ENCODE results near the gene SLC6A6.

Gene SLC6A6

DNA sequence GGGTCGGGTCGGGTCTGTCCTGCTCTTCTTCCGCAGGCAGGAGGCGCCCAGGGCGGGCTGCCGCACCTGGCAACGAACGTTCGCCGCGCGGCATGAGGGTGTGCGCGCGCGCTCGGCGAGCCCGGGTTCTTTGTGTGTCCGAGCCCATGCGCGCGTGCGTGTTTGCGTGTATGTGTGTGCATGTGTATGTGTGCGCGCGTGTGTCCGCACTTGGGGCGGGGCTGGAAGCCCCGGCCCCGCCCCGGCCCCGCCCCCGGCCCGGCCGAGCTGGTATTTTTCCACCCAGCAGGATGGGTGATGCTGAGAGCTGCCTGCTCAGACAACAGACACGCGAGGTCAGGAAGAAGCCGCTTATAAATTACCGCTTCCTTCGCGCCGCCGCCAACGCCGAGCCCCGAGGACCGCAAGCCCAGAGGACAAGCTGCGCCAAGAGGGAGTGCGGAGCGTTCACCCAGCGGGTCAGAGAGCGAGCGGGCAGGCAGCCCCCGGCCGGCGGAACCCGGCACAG is at the start of gene SLC6A6:
Gene SLC6A6, plus strand, starts transcription at position 303 of the 508 bp plus-strand sequence. CDS start 41,029 bp downstream, outside the sequence.
- peak; percentile 87 to 92 for DNase-seq (ENCODE audit: low read depth in 2 of 2)

DNA sequence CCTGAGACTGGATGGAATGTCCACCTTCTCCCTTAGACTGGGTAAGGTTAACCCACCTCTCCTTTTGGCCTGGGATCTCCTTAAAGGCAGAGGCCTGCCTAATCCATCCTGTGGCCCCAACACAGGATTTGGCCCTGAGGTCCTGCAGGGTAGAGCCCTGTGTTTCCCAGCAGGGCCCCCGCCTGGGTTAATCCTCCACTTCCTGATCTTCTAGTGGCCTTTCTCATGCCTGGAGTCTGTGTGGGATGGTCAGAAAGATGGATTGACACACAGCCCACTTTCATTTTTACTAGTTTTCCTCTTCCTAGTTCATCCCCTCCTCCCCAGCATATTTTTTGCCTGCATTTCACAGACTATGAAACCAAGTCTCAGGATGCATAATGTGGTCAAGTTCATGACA is 48.9 kb upstream of the SLC6A6 start:
- DNase-seq (ENCODE audit: low read depth in 2 of 2) = no peak

DNA sequence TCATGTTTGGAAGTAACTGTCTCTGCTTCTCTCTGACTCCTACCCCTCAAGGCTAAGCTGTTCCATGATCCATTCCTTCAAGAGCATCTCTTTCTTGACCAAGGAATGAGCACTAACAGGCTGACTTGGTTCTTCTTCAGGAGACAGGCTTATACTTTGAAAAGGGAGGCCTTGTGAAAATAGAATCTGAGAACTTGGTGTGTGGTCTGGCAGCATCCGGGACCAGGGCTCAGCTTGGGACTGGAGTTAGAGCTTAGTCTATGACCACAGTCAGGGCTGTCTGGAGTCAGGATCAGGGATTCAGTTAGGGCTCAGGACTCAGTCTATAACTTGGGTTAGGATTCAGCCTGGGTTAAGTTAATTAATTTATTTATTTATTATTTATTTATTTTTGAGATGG is 44.9 kb upstream of the SLC6A6 start:
- DNase-seq (ENCODE audit: low read depth in 2 of 2) = no peak

DNA sequence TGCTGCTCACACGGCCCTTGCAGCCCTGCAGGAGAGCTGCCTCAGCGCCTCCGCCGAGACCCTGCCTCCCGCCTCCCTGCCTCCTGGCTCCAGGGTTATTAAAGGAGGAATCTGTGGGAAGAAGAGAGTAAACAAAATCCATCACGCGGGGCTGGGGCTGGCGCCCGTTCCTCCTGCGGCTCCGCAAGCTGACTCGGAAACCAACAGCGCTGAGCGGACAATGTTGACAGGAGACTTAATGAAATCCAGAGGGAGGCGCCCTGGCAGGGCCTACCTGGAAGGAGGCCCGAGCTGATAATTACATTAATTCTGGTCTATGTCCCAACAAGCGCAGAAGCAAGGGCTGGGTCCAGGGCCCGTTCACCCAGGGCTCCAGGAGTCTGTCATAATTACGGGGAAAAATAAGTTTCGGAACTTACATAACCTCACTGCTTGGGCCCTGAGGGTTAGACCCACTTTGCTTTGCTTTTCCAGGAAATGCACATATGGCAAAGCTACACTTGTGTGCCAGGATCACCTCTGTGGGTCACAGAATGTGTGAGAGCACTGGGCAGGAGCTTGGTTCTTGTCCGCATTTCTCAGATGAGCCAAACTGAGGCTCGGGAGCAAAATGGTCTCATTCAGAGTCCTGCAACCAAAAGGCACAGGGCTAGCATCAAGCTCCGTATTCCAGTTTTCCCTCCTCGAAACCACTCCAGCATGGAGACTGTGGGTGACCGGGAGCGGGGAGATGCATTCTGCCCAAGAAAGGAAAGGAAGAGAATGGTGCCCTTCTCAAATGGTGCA is 43.8 kb upstream of the SLC6A6 start:
- no peak for DNase-seq (ENCODE audit: low read depth in 2 of 2)

DNA sequence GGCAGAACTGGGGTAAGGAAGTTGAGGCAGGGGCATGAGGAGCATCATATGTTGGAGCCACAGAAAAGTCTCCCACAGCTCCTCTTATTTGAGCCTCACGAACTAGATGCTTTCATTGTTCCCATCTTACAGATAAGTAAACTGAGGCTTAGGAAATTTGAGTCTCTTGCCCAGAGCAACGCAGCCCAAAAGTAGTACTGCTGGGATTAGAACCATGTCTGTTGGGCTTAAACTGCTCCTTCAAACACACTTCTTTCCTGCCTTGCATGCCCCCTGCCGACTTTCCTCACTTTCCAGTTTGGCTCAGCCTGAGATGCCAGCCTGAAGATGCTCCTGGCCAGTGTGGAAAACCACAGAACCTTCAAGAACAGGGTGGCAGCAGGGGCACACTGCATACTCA is 43.1 kb upstream of the SLC6A6 start:
- no peak for DNase-seq (ENCODE audit: low read depth in 2 of 2)

DNA sequence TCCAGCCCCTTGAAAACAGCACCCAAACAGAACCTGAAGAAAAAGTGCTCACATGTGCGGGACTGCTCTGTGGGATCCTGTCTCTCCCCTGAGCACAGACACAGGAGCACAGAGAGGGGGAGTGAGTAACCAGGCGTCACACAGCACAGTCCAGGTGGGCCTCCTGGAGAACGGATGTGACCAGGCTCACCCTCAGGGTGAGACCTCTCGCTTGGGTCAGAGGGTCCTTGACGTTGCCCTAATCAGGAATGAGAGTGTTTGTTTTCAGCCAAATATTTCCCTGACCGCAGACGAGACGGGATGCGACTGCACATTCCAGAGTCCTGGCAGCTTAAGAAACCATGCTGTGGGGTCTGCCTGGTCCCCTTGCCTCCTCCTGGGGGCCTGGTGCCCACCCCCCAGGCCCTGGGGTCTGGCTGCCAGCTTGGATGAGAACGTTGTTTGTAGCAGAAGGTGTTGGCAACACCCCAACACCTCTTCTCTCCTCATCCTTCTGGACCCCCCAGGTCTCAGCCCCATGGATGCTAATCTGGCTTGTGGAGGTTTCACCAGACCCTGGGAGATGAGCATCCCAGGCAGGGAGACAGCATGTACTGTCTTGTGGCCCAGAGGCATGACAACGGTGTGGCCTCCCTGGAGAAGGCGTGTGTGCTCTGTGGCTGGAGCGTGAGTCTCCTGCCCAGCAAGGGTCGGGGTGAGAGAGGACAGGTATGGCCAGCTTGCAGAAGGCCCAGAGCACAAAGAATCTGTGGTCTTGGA is 42.1 kb upstream of the SLC6A6 start:
- no peak for DNase-seq (ENCODE audit: low read depth in 2 of 2)

DNA sequence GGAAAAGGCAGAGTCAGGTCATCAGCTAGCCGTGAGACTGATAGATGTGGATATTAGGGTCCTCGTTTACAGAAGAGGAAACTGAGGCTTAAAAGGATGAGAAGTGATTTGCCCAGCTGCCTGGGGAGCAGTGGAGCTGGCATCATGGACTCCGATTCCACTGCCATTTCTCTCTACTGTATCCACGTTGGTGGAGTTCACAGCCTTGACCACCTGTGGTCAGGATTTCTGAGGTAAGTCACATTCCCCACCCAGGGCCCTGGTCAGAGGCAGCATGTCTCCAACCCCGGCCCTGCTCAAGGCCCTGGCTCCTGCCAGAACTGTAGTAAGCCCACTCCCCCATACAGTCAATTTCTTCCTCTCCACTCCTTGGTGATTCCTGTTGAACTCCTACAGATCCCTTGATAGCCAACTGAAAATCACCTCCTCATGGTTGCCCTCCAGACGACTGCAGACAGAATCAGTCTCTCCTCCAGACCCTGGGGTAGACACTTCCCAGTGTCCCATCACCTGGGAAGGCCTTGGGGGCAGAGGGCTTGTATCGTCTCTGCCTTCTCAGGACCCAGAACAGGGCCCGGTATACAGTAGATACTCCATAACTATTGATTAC is 41.2 kb upstream of the SLC6A6 start:
- no peak for DNase-seq (ENCODE audit: low read depth in 2 of 2)

DNA sequence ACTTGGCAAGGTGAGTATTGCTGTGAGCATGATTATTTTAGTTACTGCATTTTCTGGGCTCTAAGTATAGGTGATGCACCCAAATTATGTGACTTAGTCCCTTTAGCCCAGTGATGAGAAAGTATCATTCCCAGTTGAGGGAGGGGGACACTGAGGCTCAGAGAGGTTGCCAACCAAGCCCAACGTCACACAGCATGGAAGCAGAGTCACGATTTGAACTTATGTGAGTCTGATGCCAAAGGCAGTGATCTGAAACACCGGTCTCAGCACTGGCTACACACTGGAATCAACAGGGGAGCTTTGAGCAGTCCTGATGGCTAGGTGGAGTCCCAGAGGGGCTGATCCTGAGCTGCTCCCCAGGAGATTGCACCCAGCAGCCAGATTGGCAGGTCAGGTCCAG is 39.5 kb upstream of the SLC6A6 start:
- no peak for DNase-seq (ENCODE audit: low read depth in 2 of 2)

DNA sequence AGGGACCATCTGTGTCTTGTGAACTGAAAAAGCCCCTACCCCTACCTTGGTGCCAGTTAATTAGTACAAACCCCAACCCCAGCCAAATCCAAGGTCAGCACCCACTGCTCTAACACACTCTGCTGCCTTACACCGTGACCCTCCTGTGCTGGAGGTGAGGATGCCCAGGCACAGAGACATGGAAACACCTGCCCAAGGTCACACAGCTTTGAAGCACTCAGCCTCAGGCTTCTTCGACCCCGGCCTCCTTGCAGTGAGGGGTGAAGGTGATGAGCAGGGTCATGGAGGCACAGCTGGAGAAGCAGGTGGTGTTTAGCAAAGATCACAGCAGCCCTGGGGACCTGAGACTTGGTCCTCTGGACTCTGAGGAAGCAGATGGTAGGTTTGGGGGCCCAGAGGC is 39.0 kb upstream of the SLC6A6 start:
- DNase-seq (ENCODE audit: low read depth in 2 of 2) = no peak

DNA sequence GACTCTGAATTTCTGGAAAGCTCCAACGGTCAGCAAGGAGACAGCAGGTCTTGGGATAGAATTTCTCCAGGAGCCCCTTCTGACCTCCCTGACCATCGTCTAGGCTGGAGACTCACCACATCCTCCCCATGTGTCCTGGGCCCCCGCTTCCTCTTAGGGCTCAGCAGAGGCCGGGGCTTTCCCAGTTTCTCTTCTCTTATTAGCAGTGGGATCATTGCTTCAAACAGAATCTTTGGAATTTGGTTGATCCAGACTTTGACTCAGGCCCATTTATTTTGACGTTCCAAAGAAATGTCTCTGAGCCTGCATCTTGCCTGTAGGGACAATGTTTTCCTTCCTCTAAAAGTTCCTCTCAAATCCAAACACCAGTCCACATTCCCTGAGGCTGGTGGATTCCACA is 38.4 kb upstream of the SLC6A6 start:
- no peak for DNase-seq (ENCODE audit: low read depth in 2 of 2)

DNA sequence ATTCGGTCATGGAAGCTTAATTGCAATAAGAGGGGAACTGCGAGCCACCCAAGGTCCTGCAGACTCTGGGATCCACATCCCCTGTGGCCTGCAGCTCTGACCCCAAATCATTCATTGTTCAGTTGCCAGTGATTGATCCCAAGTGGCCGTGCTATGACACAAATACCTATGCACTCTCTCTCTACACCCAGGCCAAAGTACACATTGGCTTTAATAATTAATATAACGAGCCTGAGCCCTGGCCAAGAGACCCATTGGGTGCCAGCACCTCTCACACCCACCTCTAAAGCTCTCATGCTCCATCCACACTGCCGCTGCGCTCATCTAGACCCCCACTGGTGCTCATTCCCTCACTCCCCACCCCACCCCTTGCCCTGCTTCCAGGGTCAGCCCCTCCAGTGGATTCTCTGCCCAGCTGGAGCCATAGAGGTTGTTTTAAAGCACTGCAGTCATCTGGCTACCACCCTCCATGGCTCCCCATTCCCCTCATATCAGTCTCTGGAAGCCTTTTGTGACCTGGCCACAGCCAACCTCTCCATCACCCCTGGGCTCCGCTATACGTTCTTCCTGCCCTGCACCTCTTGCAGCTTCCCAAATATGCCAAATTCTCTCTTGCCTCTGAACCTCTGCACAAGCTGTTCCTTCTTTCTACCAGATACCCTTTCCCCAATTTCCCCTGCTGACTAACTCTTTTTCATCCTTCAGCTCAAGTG is 37.7 kb upstream of the SLC6A6 start:
- DNase-seq (ENCODE audit: low read depth in 2 of 2) = no peak

DNA sequence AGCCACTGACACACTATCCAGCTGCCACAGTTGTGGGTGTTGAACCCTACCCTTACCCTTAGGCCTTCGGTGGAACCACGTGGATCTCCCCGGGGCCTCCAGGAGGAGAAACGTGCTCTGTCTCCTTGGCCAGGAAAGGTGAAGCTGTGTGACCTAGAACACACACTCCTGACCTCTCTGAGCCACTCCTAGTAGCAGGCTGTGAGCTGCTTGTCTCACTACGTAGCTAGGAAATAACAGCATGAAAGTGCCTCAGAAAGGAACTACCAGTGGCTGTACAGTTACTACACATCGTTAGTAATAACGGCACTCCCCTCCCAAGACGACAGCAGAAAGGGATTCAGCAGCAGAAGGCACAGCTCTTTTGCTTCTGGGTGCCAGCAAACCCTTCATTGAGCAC is 36.2 kb upstream of the SLC6A6 start:
- no peak for DNase-seq (ENCODE audit: low read depth in 2 of 2)

DNA sequence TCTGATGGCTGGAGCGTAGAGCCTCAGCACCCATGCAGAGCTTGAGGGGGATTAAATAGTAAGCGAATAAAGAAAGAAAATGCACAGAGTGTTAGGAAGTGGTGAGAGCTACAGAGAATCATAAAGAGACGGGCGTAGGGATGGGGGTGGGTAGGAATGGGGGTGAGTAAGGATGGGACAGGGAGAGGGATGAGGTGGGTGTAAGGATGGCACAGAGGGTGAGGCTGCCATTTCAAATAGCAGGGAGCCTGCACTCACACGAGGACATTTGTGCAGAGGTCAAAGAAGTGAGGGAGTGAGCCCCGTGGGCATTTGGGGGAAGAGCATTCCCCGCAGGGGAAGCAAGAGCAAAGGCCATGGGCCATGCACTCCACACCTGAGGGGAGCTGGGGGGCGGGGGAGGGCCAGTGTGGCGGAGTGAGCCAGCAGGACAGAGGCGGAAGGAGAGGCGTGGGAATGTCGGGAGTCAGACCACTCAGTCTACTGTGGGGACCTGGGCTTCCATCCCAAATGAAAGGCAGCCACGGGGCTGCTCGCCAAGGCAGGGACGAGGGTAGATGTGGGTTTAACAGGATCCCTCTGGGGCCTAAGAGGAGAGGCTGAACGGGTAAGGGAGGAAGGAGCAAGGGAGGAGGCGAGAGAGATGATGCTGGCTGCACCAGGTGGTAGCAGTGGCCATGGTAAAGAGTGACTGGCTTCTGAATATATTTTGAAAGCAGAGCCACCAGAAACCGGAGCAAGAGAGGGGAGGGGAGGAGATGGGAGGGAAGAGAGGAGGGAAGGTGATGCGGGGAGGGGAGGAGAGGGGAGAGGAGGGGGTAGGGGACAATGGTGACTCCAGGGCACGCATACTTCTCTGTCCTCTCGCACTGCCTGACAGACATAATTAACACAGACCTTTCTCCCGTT is 35.2 kb upstream of the SLC6A6 start:
- no peak for DNase-seq (ENCODE audit: low read depth in 2 of 2)

DNA sequence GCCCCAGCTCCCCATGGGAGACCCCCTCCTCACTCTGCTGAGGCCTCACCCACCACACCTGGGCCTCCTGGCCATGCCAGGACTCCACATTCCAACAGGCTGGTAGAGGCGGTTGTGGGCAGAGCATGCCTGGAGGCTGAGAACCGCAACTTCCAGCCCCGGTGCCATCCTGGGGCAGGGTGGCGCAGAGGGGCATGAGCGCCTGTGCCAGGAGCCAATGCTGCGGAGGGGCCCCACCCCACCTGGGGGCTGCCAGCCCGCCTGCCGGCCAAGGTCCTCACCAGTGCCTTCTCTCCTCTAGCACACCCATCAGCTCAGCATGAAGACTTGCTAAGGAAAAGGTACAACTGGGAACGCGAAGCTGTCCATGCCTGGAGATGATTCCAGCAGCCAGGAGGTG is 34.3 kb upstream of the SLC6A6 start:
- no peak for DNase-seq (ENCODE audit: low read depth in 2 of 2)

DNA sequence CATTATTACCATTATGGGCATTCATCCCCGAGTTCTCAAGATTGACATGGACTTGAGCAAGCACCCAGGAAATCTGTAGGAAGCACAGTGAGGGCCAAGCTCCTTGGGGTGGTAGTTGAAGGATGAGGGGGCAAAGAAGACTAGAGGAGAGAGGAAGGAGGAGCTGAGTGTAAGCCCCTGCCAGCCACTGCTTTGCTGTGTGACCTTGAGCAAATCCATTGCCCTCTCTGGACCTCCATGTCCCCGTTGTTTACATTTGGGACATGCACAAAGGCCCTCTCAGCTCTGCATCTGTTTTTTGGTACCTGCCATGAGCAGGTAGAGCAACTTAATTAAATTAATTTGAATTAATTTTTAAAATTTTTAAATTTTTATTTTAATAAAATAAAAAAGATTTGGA is 33.5 kb upstream of the SLC6A6 start:
- no peak for DNase-seq (ENCODE audit: low read depth in 2 of 2)

DNA sequence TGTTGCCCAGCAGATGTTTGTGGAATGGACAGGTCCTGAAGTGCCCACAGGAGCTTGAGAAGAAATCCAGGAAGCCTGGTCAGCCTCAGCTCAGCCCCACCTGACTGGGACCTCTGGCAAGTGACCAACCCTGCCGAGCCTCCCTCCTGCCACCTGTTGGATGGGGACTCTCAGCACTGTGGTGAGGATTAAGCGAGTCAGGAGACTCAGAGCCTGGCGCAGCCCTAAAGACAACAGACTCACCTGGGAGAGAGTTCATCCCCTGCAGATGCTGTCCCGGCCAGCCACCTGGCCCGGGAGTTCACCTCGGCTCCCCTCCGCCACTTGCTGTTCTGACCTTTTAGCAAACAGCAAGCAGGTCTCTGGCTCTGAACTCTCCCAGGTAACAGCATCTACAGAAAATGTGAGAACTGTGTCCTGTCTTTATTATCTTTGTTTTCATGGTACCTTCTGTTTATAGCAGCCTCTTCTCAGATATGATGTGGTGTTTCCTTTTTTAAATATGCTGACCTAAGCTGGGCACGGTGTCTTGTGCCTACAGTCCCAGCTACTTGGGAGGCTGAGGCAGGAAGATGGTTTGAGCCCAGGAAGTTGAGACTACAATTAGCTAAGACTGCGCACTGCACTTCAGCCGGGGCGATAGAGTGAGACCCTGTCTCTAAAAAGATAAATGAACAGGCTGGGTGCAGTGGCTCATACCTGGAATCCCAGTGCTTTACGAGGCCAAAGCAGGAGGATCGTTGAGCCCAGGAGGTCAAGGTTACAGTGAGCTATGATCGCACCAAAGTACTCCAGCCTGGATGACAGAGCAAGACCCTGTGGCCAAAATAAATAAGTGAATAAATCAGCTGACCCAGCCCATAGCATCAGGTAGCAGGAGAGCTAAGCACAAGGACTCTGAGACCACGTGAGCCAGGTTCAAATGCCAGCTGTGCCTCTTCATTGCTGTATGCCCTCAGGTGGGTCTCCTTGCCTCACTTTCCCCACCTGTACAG is 32.4 kb upstream of the SLC6A6 start:
- no peak for DNase-seq (ENCODE audit: low read depth in 2 of 2)

DNA sequence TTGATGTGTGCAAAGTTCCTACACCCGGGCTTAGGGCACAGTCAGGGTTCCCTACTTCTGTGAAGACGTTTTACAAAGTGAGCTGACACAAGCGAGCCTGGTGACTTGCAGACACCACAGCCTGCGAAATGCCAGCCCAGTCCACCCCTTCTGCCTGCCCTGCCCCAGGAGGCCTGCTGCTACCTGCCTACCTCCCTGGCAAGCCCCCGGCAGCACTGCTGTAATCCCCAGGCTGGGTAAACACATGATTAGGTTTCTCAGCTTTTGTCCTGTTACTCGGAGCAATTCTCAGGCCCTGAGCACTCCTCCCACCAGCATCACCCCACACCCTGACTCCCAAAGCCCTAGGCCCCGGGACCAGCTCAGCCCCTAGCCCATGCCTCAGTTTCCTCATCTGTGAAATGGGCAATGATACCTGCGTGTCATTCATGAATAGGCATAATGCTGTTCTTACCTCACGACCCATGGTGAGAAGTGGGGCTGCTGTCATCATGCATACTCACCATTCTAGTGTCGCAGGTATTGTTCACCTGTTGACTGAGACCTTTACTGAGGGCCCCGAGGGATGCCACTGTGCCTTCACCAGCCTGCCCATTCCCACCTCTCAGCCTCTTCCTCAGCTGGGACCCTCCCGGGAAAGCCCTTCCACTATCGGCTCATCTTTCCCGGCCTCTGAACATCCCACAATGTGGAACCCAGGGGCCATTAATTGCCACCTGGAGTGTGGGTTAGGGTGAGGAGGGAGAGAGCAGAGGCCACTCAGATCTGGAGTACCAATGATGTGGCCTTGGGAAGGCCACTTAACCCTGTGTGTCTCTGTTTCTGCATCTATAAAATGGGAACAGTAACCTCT is 31.5 kb upstream of the SLC6A6 start:
- DNase-seq (ENCODE audit: low read depth in 2 of 2) = no peak

DNA sequence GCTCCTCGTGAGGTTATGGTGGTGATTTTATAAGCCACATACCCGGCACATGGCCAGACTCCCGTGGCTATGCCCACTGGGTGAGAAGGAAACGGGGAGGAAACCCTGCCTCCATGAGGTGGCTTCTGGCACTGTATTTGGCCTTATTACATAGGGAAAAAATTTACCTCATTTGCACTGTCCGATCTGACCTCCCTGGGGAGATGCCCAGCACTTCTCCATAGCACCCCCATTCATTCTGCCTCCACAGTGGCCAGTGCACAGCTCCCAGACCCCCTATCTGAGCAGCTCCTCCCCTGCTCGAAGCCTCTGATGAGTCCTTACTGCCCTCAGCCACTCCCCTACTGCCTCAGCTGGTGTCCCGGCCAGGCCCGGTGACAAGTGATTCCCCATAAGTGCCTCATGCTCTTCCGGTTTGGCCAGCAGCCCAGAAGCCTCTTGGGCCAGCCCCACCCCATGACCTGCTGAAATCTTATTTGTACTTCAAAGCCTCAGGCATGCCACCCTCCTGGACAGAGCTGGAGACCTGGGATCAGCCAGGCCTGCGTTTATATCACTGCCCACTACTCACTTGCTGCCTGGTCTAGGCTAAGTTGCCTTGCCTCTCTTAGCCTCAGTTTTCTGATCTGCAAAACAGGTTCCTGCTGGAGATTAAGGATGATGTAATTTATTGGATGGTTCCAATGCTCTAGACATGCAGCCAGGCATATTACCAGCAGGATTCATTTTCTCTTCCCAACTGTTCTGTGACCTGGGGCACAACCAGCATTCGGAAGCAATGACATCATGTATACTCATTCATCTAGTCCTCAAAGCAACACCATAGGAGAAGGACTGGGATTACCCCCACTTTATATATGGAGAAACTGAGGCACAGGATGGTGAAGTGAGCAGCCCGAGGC is 30.6 kb upstream of the SLC6A6 start:
- no peak for DNase-seq (ENCODE audit: low read depth in 2 of 2)
